KMS-11 (cell line): ENCODE measurements around the gene CASP5.
"Not testable (repeated sequence)": the region's sequence is repeated elsewhere in the genome, so short reads cannot be mapped to it uniquely, and the experiment has no call there.

Source experiments
- H2AFZ ChIP-seq: fragments of 200-600 bp; sonication (generic); 2 replicates; pipeline ENCODE4 v1.6.1; 2016; ENCODE audit warnings: antibody characterized with exemption, mixed run types, low read depth
- H3K27ac ChIP-seq: fragments of 200-600 bp; sonication (generic); 2 replicates; pipeline ENCODE4 v1.6.1; 2016; ENCODE audit warnings: mild to moderate bottlenecking, mixed run types
- H3K27me3 ChIP-seq: fragments of 200-600 bp; sonication (generic); 2 replicates; pipeline ENCODE4 v1.6.1; 2017; ENCODE audit warnings: mild to moderate bottlenecking, low read depth, mixed run types, moderate library complexity; ENCODE audit not compliant: insufficient read depth
- H3K36me3 ChIP-seq: fragments of 200-600 bp; sonication (generic); 2 replicates; pipeline ENCODE4 v1.6.1; 2017; ENCODE audit warnings: mild to moderate bottlenecking, mixed run types; ENCODE audit not compliant: insufficient read depth
- H3K4me1 ChIP-seq: fragments of 200-600 bp; sonication (generic); 2 replicates; pipeline ENCODE4 v1.6.1; 2016; ENCODE audit warnings: mild to moderate bottlenecking, low read depth, mixed run types; ENCODE audit not compliant: poor library complexity, severe bottlenecking
- H3K4me2 ChIP-seq: fragments of 200-600 bp; sonication (generic); 2 replicates; pipeline ENCODE4 v1.7.0; 2016; ENCODE audit warnings: mild to moderate bottlenecking, mixed run types
- H3K4me3 ChIP-seq: fragments of 200-600 bp; sonication (generic); IDR thresholded peaks from 2 replicates; pipeline ENCODE4 v1.6.1; 2017; ENCODE audit warnings: low read depth, low read length, mixed read lengths; ENCODE audit not compliant: insufficient read depth
- H3K79me2 ChIP-seq: fragments of 200-600 bp; sonication (generic); 2 replicates; pipeline ENCODE4 v1.6.1; 2016; ENCODE audit warnings: low read depth, mixed run types; ENCODE audit not compliant: insufficient read depth
- H3K9ac ChIP-seq: fragments of 200-600 bp; sonication (generic); 2 replicates; pipeline ENCODE4 v1.6.1; 2016; ENCODE audit warnings: mild to moderate bottlenecking, mixed run types
- H4K20me1 ChIP-seq: fragments of 200-600 bp; sonication (generic); 2 replicates; pipeline ENCODE4 v1.6.1; 2016; ENCODE audit warnings: mild to moderate bottlenecking, mixed run types; ENCODE audit not compliant: insufficient read depth
- TF ChIP-seq, protein P1 (sequence below): fragments of 200-600 bp; sonication (generic); conservative IDR thresholded peaks from 2 replicates; pipeline ENCODE4 v1.6.1; 2017; ENCODE audit warnings: low read depth, mild to moderate bottlenecking, antibody characterized with exemption, low read length, moderate library complexity, mixed read lengths

The CASP5 gene

DNA sequence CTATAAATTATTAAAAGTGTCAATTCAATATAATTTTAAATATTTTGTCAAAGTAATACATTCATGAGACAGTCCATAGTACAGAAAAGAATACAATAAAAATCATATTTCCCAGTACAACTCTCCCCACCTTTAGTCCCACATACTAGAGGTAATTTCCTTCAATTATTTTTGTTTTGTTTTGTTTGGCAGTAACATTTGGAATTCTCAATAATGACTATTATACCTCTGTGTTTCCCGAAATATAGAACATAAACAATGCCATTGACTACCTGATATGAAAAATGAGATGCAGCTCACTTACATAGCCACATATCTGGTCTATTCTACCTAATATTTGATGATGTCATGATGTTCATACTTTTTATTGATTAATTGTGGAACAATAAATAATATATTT lies 30.2 kb downstream of the CASP5 start:
- no peaks in the 10 kb centered on the region for H3K27me3 ChIP-seq
- H3K79me2 ChIP-seq = no peaks in the 10 kb centered on the region
- H2AFZ ChIP-seq = no peak overlapping the region
- H3K9ac ChIP-seq = no peak overlapping the region
- no peaks in the 10 kb centered on the region for H3K4me1 ChIP-seq
- no peak overlapping the region for H3K4me3 ChIP-seq
- H3K27ac ChIP-seq = no peak overlapping the region
- TF ChIP-seq, protein P1, sequence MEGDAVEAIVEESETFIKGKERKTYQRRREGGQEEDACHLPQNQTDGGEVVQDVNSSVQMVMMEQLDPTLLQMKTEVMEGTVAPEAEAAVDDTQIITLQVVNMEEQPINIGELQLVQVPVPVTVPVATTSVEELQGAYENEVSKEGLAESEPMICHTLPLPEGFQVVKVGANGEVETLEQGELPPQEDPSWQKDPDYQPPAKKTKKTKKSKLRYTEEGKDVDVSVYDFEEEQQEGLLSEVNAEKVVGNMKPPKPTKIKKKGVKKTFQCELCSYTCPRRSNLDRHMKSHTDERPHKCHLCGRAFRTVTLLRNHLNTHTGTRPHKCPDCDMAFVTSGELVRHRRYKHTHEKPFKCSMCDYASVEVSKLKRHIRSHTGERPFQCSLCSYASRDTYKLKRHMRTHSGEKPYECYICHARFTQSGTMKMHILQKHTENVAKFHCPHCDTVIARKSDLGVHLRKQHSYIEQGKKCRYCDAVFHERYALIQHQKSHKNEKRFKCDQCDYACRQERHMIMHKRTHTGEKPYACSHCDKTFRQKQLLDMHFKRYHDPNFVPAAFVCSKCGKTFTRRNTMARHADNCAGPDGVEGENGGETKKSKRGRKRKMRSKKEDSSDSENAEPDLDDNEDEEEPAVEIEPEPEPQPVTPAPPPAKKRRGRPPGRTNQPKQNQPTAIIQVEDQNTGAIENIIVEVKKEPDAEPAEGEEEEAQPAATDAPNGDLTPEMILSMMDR = no peak
- no peaks in the 10 kb centered on the region for H4K20me1 ChIP-seq
- no peaks in the 10 kb centered on the region for H3K36me3 ChIP-seq
- H3K4me2 ChIP-seq = no peak overlapping the region

DNA sequence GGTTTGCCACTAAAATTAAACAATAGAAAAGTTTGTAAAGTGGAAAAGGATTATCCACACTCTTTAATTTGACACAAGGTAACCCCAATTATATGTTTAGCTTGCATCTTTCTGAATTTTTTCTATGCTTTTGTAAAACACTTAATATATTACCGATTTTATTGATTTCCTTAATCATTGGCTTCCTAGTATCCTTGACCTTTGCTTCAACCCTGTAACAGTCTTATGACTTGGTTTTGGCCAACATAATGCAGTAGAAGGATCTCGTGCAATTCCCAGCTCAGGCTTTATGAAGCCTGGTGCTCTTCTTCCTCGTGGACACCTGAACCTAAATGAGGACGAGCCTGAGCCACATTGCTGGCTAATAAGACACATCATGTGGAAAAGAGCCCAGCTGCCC lies 31.0 kb downstream of the CASP5 start:
- H3K79me2 ChIP-seq = no peaks in the 10 kb centered on the region
- H3K4me3 ChIP-seq = no peak overlapping the region
- H3K4me1 ChIP-seq = no peaks in the 10 kb centered on the region
- H2AFZ ChIP-seq = no peak overlapping the region
- no peak overlapping the region for H3K27ac ChIP-seq
- TF ChIP-seq, protein P1 = no peak
- no peaks in the 10 kb centered on the region for H4K20me1 ChIP-seq
- H3K4me2 ChIP-seq = no peak overlapping the region
- H3K9ac ChIP-seq = no peak overlapping the region
- H3K27me3 ChIP-seq = no peaks in the 10 kb centered on the region
- H3K36me3 ChIP-seq = no peaks in the 10 kb centered on the region

DNA sequence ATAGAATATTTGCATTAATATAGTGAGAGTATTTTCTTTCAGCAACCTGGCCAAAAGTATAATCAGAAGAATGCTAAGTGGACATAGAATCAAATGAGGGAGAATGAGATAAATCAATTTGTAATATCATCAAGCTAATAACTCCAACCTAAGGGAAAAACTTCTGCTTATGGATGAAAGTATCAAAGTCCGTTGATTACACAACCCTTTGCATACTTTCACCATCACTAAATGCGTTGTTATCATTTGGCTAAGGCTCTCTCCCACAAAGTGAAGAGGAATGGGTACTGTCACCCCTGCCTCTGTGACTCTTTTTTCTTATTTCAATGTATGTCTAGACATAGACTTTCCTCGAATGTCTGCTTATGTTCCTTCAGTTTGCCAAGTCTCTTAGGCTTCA lies 38.2 kb downstream of the CASP5 start:
- Histone ChIP-seq H3K4me3 (no peak overlapping the region), H4K20me1 (no peaks in the 10 kb centered on the region), H3K27ac (no peak overlapping the region), H3K4me1 (no peaks in the 10 kb centered on the region), H3K79me2 (no peaks in the 10 kb centered on the region), H2AFZ (no peak overlapping the region), H3K9ac (no peak overlapping the region), H3K36me3 (no peaks in the 10 kb centered on the region), H3K27me3 (no peaks in the 10 kb centered on the region), H3K4me2 (no peak overlapping the region)
- TF ChIP-seq, protein P1 = no peak

DNA sequence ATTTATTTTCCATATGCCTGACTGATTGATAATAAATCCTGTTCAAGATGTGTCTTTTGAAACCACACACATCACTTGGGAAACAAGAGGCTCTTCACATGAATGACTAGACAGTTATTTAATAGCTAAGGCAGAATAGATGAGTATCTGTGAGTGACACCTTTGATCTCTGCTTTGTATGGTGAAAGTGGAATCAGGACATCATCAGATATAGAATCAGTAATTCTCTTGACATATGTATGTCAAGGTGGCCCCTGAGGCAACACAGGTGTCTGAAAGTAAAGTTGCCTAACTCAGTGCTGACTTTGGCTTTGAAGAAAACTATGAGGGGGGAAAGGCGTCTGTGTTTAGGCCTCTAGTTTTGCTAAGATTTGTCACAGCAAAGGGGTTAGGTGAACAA lies 43.1 kb downstream of the CASP5 start:
- TF ChIP-seq, protein P1 = no peak
- Histone ChIP-seq H3K36me3 (no peaks in the 10 kb centered on the region), H3K27ac (no peak overlapping the region), H3K4me2 (no peak overlapping the region), H3K4me3 (no peak overlapping the region), H3K79me2 (no peaks in the 10 kb centered on the region), H2AFZ (no peak overlapping the region), H3K9ac (no peak overlapping the region), H3K4me1 (no peaks in the 10 kb centered on the region), H3K27me3 (no peaks in the 10 kb centered on the region), H4K20me1 (no peaks in the 10 kb centered on the region)

DNA sequence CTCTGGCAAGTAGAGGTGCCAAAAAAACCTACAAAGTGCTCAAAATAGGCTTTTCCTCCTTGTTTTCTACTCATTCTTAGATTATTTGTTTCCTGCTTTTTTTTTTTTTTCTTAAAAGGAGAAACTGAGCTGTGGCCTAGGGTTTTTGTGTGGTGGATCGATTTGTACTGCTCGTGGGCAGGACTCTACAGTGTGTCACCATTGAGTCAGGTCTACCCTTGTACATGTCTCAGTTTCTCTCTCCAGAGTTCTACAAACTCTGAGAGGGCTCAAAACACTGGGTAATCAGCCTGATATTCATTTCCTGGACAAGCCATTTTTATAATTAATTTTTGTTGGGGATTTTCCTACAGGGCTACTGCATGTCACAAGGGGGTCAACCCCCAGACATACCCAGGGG lies 49.4 kb downstream of the CASP5 start:
- no peak overlapping the region for H3K4me2 ChIP-seq
- no peaks in the 10 kb centered on the region for H3K27me3 ChIP-seq
- H3K9ac ChIP-seq = no peak overlapping the region
- no peaks in the 10 kb centered on the region for H4K20me1 ChIP-seq
- no peaks in the 10 kb centered on the region for H3K4me1 ChIP-seq
- no peaks in the 10 kb centered on the region for H3K36me3 ChIP-seq
- TF ChIP-seq, protein P1 = no peak
- H3K27ac ChIP-seq = no peak overlapping the region
- no peak overlapping the region for H3K4me3 ChIP-seq
- no peak overlapping the region for H2AFZ ChIP-seq
- no peaks in the 10 kb centered on the region for H3K79me2 ChIP-seq

DNA sequence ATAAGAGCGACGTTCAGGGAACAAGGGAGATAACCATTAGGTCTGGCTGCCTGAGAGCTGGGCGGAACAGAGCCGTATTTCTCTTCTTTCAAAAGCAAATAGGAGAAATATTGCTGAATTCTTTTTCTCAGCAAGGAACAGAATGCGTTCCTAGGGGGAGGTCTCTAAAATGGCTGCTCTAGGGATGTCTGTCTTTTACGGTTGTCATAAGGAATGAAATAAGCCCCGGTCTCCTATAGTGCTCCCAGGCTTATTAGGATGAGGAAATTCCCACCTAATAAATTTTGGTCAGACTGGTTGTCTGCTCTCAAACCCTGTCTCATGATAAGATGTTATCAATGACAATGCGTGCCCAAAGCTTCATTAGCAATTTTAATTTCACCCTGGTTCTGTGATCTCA lies 50.0 kb downstream of the CASP5 start:
- not testable (repeated sequence) for H3K4me1 ChIP-seq, H3K27ac ChIP-seq, H3K79me2 ChIP-seq, H3K36me3 ChIP-seq, H3K27me3 ChIP-seq, H3K4me2 ChIP-seq, H2AFZ ChIP-seq, H4K20me1 ChIP-seq, H3K4me3 ChIP-seq, H3K9ac ChIP-seq
